ENCODE data around the gene OSBPL10.
"Not testable (repeated sequence)": the region's sequence is repeated elsewhere in the genome, so short reads cannot be mapped to it uniquely, and the experiment has no call there.

OSBPL10 gene

GRCh38 chr3:31699309-31699953 lies 281.6 kb downstream of the OSBPL10 start:
- no peak for DNase-seq (ENCODE audit: low spot score)

DNA sequence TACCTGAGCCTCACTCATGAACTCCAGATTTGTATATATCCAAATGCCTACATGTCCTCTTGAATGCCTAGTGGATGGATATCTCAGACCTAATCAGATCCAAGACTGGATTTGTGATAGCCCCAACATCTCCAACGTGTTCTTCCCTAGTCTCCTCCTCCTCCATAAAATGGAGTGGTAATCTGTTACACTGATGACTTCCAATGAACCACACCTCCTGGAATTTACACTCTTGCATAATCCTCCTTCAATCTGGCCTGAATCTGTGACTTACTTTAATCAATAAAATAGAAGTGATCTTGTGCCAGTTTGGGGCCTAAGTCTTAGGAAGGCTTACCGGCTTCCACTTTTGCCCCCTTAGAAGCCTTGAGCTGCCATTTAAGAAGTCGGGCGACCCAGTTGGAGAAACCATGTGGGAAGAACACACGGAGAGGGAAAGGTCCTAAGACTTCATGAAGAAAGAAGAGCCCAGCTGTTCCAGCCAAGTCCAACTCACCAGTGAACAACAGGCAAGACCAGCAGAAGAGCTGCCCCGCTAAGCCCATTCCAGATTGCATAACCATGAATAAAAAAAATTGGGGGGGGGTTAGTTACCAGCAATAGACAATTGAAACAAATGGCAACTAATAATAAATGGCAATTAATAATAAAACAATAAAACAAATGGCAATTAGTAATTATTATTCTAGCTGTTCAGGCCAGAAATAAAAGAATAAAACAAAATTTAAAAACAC lies 284.1 kb downstream of the OSBPL10 start:
- no peak for DNase-seq (ENCODE audit: low spot score)

DNA sequence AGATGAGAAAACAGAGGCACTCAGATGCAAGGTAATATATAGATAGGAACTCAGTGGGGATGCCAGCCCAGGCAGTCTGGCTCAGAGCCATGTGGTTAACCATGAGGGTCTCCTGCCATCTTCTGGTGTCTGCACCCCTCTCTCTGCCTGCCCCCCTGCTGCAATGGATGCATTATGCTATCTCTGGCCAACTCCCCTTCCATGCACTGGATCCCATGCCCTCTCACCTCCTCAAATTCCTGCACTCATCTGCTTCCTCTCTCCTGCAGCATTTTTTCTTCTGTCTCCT lies 285.1 kb downstream of the OSBPL10 start:
- no peak for DNase-seq (ENCODE audit: low spot score)

GRCh38 chr3:31695280-31696008 lies 285.6 kb downstream of the OSBPL10 start:
- DNase-seq (ENCODE audit: low spot score) = no peak

GRCh38 chr3:31693346-31693745 lies 287.7 kb downstream of the OSBPL10 start:
- DNase-seq (ENCODE audit: low spot score) = no peak

DNA sequence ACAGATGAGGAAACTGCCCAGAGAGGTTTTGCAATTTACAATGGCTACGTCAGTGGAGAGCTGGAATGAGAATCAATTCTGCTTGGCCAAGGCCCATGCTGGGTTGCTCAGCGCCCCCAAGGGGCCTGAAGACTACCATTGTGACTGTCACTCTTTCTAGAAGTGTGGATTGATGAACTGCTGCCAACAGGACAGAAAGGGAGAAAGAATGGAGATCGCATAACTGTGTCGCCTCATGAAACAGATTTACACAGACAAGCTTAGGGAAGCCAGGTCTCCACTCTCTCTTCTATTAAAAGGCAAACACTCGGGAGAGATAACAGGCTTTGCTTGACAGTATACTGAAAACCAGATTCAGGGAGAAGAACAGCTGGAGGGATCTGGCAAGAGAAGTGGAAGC lies 288.3 kb downstream of the OSBPL10 start:
- no peak for DNase-seq (ENCODE audit: low spot score)

DNA sequence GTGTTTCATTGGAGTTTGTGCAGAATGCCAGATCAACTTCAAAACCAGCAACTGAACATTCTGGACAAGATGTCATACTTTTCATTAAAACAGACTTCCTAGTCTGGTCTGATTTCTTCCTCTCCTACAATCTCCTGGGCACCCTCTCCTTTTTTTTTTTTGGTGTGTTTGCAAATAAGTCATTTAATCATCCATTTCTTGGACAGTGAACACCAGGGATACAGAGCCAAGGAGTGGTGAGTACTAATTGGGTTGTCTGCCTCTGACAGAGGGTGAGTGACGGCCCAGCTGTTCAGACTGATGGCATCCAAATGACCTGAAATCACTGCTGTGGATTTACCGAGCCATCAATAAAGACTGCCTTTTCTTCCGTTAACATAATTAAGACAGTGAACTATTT lies 290.3 kb downstream of the OSBPL10 start:
- DNase-seq (ENCODE audit: low spot score) = no peak

DNA sequence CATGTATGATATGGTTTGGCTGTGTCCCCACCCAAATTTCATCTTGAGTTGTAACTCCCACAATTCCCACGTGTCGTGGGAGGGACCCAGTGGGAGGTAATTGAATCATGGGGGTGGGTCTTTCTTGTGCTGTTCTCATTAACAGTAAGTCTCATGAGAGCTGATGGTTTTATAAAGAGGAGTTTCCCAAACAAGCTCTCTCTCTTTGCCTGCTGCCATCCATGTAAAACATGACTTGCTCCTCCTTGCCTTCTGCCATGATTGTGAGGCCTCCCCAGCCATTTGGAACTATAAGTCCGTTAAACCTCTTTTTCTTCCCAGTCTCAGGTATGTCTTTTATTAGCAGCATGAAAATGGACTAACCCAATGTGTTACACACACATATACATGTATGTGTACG lies 291.5 kb downstream of the OSBPL10 start:
- DNase-seq (ENCODE audit: low spot score) = not testable (repeated sequence)

DNA sequence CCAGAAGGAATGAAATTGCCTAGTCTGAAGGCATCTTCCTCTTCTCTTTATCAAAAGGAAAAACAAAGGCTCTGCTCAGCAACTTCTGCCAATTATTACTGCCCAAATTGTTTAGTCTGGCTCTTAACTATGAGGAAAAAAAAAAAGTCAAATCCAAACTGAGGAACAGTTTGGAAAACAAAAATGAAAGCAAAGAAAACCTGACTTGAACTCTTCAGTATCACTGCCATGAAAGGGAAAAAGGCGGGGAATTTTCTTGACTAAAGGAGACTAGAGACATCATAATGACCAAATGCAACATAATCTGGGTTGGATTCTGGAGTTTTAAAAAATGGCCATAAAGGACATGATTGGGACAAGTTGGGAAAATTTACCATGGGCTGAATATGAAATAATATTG lies 292.1 kb downstream of the OSBPL10 start:
- no peak for DNase-seq (ENCODE audit: low spot score)

DNA sequence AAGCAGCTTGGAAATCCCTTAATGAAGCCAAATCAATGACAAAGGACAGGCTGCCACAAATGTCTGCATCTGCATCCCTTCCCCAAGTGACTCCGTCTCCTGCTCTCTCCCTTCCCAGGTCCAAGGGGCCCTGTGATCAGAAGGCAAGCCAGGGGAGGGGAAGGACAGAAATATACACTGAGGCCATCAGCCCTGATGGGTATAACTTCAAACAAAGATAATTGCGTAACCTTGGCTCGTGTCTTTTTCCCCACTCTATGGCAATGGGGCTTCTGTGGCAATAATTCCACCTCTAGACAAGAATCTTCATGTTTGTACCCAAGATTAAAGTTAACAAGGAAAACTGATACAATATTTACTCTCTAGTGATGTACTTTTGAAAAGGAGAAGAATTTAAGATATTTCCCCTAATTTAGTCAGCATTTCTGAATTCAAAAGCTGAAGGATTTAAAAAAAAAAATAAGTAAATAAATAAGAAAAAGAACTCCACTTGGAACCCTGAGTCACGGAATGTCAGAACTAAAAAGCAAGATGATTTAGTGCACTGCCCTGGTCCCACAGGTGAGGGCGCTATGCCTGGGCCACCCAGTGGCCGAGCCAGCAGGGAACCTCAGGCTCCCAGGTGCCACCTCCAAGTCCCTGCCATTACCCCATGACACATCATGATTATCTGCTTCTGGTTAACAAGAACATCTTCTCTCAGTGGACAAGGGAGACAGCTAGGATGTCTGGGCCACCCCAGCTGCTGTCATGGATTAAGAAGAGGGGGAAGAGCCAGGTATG lies 293.9 kb downstream of the OSBPL10 start:
- DNase-seq (ENCODE audit: low spot score) = no peak

DNA sequence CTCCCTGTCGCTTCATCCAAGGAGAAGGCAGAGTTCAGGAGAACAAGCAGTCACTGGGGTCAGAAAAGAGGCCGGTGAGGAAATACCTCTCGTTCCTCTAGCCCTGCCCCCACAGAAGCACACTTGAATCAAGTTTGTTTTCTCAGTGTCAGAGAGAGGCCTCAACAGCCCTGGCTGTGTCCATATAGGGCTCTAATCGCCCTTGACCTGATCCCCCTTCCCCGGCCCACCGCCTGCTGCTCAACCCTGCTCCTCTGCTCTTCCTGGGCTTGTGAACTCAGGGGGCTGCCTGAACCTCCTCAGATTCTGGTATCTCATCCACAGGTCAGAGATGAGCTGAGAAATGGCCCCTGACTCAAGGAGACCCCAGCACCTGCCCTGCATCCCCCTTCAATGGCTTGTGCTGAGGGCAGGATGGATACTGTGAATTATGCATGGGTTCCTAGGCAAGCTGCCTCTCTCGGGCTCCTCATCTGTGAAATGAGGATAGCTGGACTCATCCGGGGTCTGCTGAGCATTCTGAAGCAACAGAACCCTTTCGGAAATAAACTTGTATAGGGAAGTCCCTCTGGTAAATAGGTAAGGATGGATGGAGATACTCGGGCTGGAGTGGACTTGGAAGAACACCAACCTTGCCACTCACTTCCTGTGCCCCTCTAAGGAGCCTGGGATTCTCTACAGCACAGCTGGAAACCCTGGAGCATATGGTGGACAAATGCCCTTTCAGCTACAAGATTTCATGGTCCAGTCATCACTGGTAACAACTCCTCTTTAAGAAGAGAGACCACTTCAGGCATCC lies 300.8 kb downstream of the OSBPL10 start:
- DNase-seq (ENCODE audit: low spot score) = no peak

DNA sequence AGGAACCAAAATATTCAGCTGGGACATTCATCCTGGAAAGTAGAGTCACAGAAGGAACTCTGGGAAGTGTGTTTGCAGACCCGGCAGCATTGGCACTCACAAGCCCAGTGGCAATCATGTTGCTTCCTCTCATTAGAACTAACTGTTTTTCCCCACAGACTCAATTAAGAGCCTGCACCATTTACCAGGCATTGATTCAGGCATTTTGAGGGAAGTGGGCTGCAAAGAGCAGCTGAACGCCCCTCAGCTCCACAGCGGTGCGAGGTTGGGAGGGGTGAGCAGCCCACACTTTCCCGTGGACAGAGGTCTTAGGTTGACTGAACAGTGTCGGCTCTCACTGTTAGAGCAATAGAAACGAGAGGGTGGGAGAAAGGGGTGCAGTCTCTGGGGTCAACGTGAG lies 304.5 kb downstream of the OSBPL10 start:
- DNase-seq (ENCODE audit: low spot score) = no peak

- DNase-seq (ENCODE audit: low spot score) = no peak
Measured at GRCh38 chr3:31673950-31674349, 307.1 kb downstream of the OSBPL10 start.

DNA sequence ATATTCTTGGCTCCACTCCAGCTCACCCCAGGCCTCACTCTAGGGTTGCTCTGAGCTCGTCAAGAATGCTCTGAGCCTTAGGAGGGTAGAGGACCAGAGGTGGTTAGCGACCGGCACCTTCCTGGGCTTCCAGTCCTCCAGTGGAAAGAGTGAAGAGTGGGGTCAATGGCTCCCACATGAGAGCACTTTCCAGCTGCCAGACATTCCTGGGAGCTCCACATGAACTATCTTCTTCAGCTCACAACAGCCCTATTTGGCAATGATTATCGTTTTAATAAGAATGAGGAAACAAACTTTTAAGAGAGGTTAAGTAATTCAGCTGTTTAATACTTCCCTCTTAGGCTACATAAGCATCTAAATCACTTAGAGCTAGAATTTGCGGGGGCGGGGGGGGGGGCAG lies 309.1 kb downstream of the OSBPL10 start:
- no peak for DNase-seq (ENCODE audit: low spot score)

- DNase-seq (ENCODE audit: low spot score) = no peak
Measured at GRCh38 chr3:31671451-31671850, 309.6 kb downstream of the OSBPL10 start.

DNA sequence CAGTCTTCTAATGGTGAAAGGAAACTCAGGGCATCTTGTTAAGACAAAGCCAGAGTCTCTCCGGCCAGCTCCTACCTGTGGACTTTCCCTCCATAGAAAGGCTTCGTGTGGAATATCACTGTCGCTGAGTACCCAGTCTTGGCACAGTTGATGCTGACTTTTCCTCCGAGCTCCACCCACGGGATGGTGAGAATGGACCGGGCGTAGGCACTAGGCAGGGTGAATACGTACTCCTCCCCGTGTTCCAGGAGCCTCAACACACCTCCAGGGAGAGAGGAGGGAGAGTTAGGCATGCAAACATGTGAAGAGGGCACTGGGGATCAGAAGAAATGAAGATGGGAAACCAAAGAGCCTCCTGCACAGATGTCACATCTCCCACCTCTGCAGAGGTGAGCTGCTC lies 310.3 kb downstream of the OSBPL10 start:
- no peak for DNase-seq (ENCODE audit: low spot score)

DNA sequence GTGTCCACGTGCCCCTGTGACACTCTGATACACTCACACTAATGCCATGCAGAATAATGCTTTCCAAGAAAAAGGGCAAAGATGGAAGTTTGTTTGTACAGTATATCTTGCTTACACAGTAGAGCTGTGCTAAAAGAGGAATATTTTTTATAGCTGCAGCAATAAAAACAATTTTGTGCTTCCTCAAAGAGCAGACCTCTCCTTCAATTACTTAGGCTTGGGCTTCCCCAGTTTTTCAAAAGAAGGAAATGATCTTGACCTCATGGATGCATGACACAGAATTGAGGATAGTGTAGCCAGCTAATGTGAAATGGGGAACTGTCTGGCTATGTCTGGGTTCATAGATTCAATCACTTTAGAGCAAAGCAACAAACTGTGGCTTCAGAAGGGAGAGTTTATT lies 310.9 kb downstream of the OSBPL10 start:
- no peak for DNase-seq (ENCODE audit: low spot score)

DNA sequence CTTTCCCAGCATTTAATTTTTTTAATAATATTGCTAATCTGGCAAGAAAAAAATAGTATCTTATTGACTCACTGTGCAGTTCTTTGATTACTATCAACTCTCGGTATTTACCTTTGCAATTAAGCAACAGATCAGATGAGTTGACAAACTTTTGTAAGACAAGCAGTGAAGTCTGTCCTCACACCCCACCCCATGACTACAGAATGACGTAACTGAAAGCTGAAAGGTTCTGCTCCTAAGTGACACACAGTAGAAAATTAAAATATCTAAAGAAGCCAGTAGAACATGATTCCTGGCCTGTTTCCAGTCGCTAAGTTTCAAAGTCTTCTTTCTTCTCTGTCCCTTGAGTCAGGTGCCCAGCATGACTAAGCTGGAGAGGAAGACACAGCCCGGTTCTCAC lies 312.8 kb downstream of the OSBPL10 start:
- no peak for DNase-seq (ENCODE audit: low spot score)

GRCh38 chr3:31667582-31667981 lies 313.5 kb downstream of the OSBPL10 start:
- DNase-seq (ENCODE audit: low spot score) = no peak

GRCh38 chr3:31664031-31664430 lies 317.0 kb downstream of the OSBPL10 start:
- DNase-seq (ENCODE audit: low spot score) = no peak

DNA sequence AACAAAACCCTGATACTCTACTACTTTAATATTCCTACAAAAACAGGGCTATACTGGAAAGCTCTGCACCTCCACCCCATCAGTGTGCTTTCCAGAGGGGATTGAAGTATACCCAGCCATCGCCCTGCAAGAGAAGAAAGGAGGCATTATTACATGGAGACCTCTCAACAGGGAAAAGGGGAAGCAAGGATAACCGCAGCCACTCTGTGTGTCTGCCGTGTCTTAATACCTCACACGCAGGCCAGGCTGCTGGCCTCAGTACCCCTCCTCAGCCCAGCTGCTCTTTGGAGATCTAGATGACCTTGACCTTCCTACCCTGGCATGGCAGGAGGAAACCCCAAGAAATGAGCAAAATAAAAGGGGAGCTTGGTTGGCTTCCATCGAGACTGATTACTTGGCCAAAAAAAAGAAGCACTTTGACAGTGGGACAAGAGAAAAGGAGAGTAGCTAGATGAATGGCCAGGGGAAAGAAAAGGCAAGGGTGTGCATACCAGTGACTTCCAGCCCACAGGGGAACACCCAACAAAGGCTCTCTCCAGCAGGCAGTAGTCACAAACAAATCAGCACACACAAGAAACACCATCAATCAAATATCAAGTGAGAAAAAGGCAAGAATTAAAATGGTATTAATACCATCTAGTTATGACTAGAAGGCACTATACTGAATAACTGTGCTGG lies 318.9 kb downstream of the OSBPL10 start:
- DNase-seq (ENCODE audit: low spot score) = no peak

All from germinal center (tissue), 1 donor.